ENCODE results near the gene EEF1AKMT3.
A peak's percentile ranks its signal among the peaks of the same experiment; 100 is the strongest.

Gene EEF1AKMT3

GRCh38 chr12:57758552-57759359 lies 13.7 kb upstream of the EEF1AKMT3 start:
- no peaks in the 10 kb centered on the region for H3K4me1 ChIP-seq (ENCODE audit: control insufficient read depth, insufficient read depth, low read length, unreplicated experiment)
- H3K4me3 ChIP-seq (ENCODE audit: low read depth, low read length): no peak overlapping the region
- H3K79me2 ChIP-seq (ENCODE audit: control insufficient read depth, insufficient read depth, low read length, unreplicated experiment): no peaks in the 10 kb centered on the region
- no peak overlapping the region for H3K27ac ChIP-seq (ENCODE audit: low read depth, low read length)
- H2AFZ ChIP-seq (ENCODE audit: low read length, unreplicated experiment): no peak overlapping the region
- peaks cover 27% of the 10 kb centered on the region for H3K27me3 ChIP-seq (ENCODE audit: insufficient read depth, low read length)
- no peaks in the 10 kb centered on the region for H3K36me3 ChIP-seq (ENCODE audit: insufficient read depth, low read length)

- Histone ChIP-seq H3K36me3 (ENCODE audit: insufficient read depth, low read length) (no peaks in the 10 kb centered on the region), H3K27ac (ENCODE audit: low read depth, low read length) (no peak overlapping the region), H3K4me1 (ENCODE audit: control insufficient read depth, insufficient read depth, low read length, unreplicated experiment) (no peaks in the 10 kb centered on the region), H3K4me3 (ENCODE audit: low read depth, low read length) (no peak overlapping the region), H3K27me3 (ENCODE audit: insufficient read depth, low read length) (peaks cover 27% of the 10 kb centered on the region), H3K79me2 (ENCODE audit: control insufficient read depth, insufficient read depth, low read length, unreplicated experiment) (no peaks in the 10 kb centered on the region), H2AFZ (ENCODE audit: low read length, unreplicated experiment) (no peak overlapping the region)
These were observed 12.9 kb upstream of the EEF1AKMT3 start for GRCh38 chr12:57759360-57759980.

GRCh38 chr12:57760347-57760982 lies 11.9 kb upstream of the EEF1AKMT3 start:
- Histone ChIP-seq H3K4me3 (ENCODE audit: low read depth, low read length) (no peak overlapping the region), H2AFZ (ENCODE audit: low read length, unreplicated experiment) (no peak overlapping the region), H3K27me3 (ENCODE audit: insufficient read depth, low read length) (peaks cover 35% of the 10 kb centered on the region), H3K4me1 (ENCODE audit: control insufficient read depth, insufficient read depth, low read length, unreplicated experiment) (peaks cover under 1% of the 10 kb centered on the region), H3K79me2 (ENCODE audit: control insufficient read depth, insufficient read depth, low read length, unreplicated experiment) (no peaks in the 10 kb centered on the region), H3K36me3 (ENCODE audit: insufficient read depth, low read length) (no peaks in the 10 kb centered on the region), H3K27ac (ENCODE audit: low read depth, low read length) (no peak overlapping the region)

- Histone ChIP-seq H3K79me2 (ENCODE audit: control insufficient read depth, insufficient read depth, low read length, unreplicated experiment) (no peaks in the 10 kb centered on the region), H2AFZ (ENCODE audit: low read length, unreplicated experiment) (no peak overlapping the region), H3K4me1 (ENCODE audit: control insufficient read depth, insufficient read depth, low read length, unreplicated experiment) (peaks cover 9% of the 10 kb centered on the region), H3K4me3 (ENCODE audit: low read depth, low read length) (no peak overlapping the region), H3K27ac (ENCODE audit: low read depth, low read length) (no peak overlapping the region), H3K27me3 (ENCODE audit: insufficient read depth, low read length) (peaks cover 36% of the 10 kb centered on the region), H3K36me3 (ENCODE audit: insufficient read depth, low read length) (no peaks in the 10 kb centered on the region)
These were observed 10.9 kb upstream of the EEF1AKMT3 start for GRCh38 chr12:57761391-57761998.

GRCh38 chr12:57762463-57762862 lies 10.0 kb upstream of the EEF1AKMT3 start:
- Histone ChIP-seq H3K4me1 (ENCODE audit: control insufficient read depth, insufficient read depth, low read length, unreplicated experiment) (peaks cover 19% of the 10 kb centered on the region), H3K4me3 (ENCODE audit: low read depth, low read length) (no peak overlapping the region), H3K36me3 (ENCODE audit: insufficient read depth, low read length) (no peaks in the 10 kb centered on the region), H2AFZ (ENCODE audit: low read length, unreplicated experiment) (no peak overlapping the region), H3K27me3 (ENCODE audit: insufficient read depth, low read length) (peaks cover 33% of the 10 kb centered on the region), H3K27ac (ENCODE audit: low read depth, low read length) (no peak overlapping the region), H3K79me2 (ENCODE audit: control insufficient read depth, insufficient read depth, low read length, unreplicated experiment) (no peaks in the 10 kb centered on the region)

- H3K27me3 ChIP-seq (ENCODE audit: insufficient read depth, low read length): peaks cover 33% of the 10 kb centered on the region
- no peak overlapping the region for H3K4me3 ChIP-seq (ENCODE audit: low read depth, low read length)
- no peaks in the 10 kb centered on the region for H3K79me2 ChIP-seq (ENCODE audit: control insufficient read depth, insufficient read depth, low read length, unreplicated experiment)
- H3K36me3 ChIP-seq (ENCODE audit: insufficient read depth, low read length): no peaks in the 10 kb centered on the region
- peaks cover 21% of the 10 kb centered on the region for H3K4me1 ChIP-seq (ENCODE audit: control insufficient read depth, insufficient read depth, low read length, unreplicated experiment)
- no peak overlapping the region for H3K27ac ChIP-seq (ENCODE audit: low read depth, low read length)
- H2AFZ ChIP-seq (ENCODE audit: low read length, unreplicated experiment): no peak overlapping the region
These were observed 8.3 kb upstream of the EEF1AKMT3 start for GRCh38 chr12:57763881-57764661.

GRCh38 chr12:57764662-57765002 lies 7.8 kb upstream of the EEF1AKMT3 start:
- H2AFZ ChIP-seq (ENCODE audit: low read length, unreplicated experiment): no peak overlapping the region
- peaks cover 21% of the 10 kb centered on the region for H3K4me1 ChIP-seq (ENCODE audit: control insufficient read depth, insufficient read depth, low read length, unreplicated experiment)
- H3K36me3 ChIP-seq (ENCODE audit: insufficient read depth, low read length): no peaks in the 10 kb centered on the region
- H3K27me3 ChIP-seq (ENCODE audit: insufficient read depth, low read length): peaks cover 33% of the 10 kb centered on the region
- H3K79me2 ChIP-seq (ENCODE audit: control insufficient read depth, insufficient read depth, low read length, unreplicated experiment): no peaks in the 10 kb centered on the region
- no peak overlapping the region for H3K27ac ChIP-seq (ENCODE audit: low read depth, low read length)
- peak overlapping the region; percentile 65 for H3K4me3 ChIP-seq (ENCODE audit: low read depth, low read length)

GRCh38 chr12:57765003-57765697 lies 7.3 kb upstream of the EEF1AKMT3 start:
- no peak overlapping the region for H3K27ac ChIP-seq (ENCODE audit: low read depth, low read length)
- H3K4me3 ChIP-seq (ENCODE audit: low read depth, low read length): peak overlapping the region; percentile 65

GRCh38 chr12:57765698-57766463 lies 6.5 kb upstream of the EEF1AKMT3 start:
- no peaks in the 10 kb centered on the region for H3K36me3 ChIP-seq (ENCODE audit: insufficient read depth, low read length)
- no peaks in the 10 kb centered on the region for H3K79me2 ChIP-seq (ENCODE audit: control insufficient read depth, insufficient read depth, low read length, unreplicated experiment)
- H3K27me3 ChIP-seq (ENCODE audit: insufficient read depth, low read length): peaks cover 33% of the 10 kb centered on the region
- H3K4me1 ChIP-seq (ENCODE audit: control insufficient read depth, insufficient read depth, low read length, unreplicated experiment): peaks cover 21% of the 10 kb centered on the region
- H3K27ac ChIP-seq (ENCODE audit: low read depth, low read length): no peak overlapping the region
- H3K4me3 ChIP-seq (ENCODE audit: low read depth, low read length): peak overlapping the region; percentile 65
- H2AFZ ChIP-seq (ENCODE audit: low read length, unreplicated experiment): no peak overlapping the region

More at GRCh38 chr12:57765003-57765697, 7.3 kb upstream of the EEF1AKMT3 start:
- peaks cover 33% of the 10 kb centered on the region for H3K27me3 ChIP-seq (ENCODE audit: insufficient read depth, low read length)
- H3K79me2 ChIP-seq (ENCODE audit: control insufficient read depth, insufficient read depth, low read length, unreplicated experiment): no peaks in the 10 kb centered on the region
- peaks cover 21% of the 10 kb centered on the region for H3K4me1 ChIP-seq (ENCODE audit: control insufficient read depth, insufficient read depth, low read length, unreplicated experiment)
- no peaks in the 10 kb centered on the region for H3K36me3 ChIP-seq (ENCODE audit: insufficient read depth, low read length)
- no peak overlapping the region for H2AFZ ChIP-seq (ENCODE audit: low read length, unreplicated experiment)

Data from ACC112 (cell line).